VCaP (cell line): Measurements from ENCODE around the gene FBXO3.

Experiments used
- H3K27ac ChIP-seq: fragments of 450-650 bp; 2 replicates; pipeline ENCODE4 v1.5.1; 2017
- CTCF ChIP-seq: fragments of 450-650 bp; conservative IDR thresholded peaks from 2 replicates; pipeline ENCODE4 v1.5.1; 2017; ENCODE audit warnings: mild to moderate bottlenecking, moderate library complexity

Gene FBXO3

GRCh38 chr11:33769542-33769941, 4.8 kb downstream of the FBXO3 start:
- H3K27ac ChIP-seq: no peak overlapping the region
- TF ChIP-seq CTCF: no peak

GRCh38 chr11:33767624-33768023, 6.7 kb downstream of the FBXO3 start:
- H3K27ac ChIP-seq: no peak overlapping the region

DNA sequence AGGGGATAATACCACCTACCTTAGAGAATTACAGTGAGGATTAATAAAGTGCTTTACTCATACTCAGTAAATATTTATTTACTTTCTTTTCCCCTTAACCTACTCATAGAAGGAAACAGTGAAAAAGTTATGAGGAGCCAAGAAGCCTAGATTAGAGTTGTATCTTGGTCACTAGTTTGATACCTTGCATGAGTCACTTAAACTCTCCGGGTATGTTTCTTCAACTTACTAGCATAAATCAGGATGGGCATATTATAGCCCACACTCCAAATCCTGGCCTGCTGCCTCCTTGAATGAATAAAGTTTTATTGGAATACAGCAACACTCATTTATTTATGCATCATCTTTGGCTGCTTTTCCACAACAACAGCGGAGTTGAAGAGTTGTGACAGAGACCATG, 8.2 kb downstream of the FBXO3 start:
- no peak overlapping the region for H3K27ac ChIP-seq

More at GRCh38 chr11:33767624-33768023, 6.7 kb downstream of the FBXO3 start:
- no peak for TF ChIP-seq CTCF

DNA sequence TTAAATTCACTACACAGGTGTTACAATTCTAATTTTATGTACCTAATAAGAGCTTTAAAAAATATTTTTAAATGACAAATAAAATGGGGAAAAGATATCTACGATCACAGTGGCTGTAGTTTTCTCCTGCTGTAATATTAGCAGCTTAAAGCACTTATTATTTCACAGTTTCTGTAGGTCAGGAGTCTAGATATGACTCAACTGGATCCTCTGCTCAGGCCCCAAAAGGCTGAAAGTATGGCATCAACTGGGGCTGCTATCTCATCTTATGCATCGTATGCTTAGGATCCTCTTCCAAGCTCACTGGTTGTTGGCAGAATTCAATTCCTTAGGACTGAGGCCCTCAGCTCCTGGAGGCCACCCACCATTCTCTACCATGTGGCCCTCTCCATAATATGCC, 12.8 kb downstream of the FBXO3 start:
- no peak for TF ChIP-seq CTCF
- no peak overlapping the region for H3K27ac ChIP-seq

More for the DNA sequence above, 8.2 kb downstream of the FBXO3 start:
- TF ChIP-seq CTCF: no peak

GRCh38 chr11:33753304-33753967, 20.9 kb downstream of the FBXO3 start:
- H3K27ac ChIP-seq: no peak overlapping the region
- TF ChIP-seq CTCF: no peak

- no peak for TF ChIP-seq CTCF
- no peak overlapping the region for H3K27ac ChIP-seq
These were observed 22.4 kb downstream of the FBXO3 start for GRCh38 chr11:33751878-33752277.

DNA sequence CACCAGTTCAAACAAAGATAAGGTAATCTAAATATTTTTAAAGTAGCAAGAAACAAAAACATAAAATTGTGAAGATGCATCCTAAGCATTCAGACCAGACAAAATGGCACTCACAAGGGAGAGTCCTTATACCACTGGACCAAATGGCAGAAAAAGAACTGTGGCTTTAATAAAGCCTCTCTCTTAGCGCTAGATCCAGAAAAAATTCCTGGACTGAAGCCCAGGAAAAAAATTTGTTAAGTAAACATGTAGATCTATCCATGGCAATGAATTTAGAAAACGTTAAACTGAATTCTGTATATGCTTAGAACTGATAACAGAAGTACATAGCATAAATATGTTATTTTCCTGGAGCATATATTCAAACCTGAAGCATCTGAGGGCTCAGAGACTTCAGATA, 26.3 kb downstream of the FBXO3 start:
- no peak overlapping the region for H3K27ac ChIP-seq

More for the DNA sequence above, 26.3 kb downstream of the FBXO3 start:
- no peak for TF ChIP-seq CTCF
